Activated naive CD8-positive, alpha-beta T cell (primary cell): ENCODE results near the gene KIAA0513.
"Not testable (repeated sequence)": the region's sequence is repeated elsewhere in the genome, so short reads cannot be mapped to it uniquely, and the experiment has no call there.

ENCODE experiments used
- H3K27ac Mint-ChIP-seq: one replicate; pipeline ENCODE4 v1.8.0; 2021; ENCODE audit warnings: mixed read lengths
- H3K27me3 Mint-ChIP-seq: one replicate; pipeline ENCODE4 v1.8.0; 2021; ENCODE audit warnings: mixed read lengths
- H3K36me3 Mint-ChIP-seq: one replicate; pipeline ENCODE4 v1.8.0; 2021; ENCODE audit warnings: mixed read lengths
- H3K4me1 Mint-ChIP-seq: one replicate; pipeline ENCODE4 v1.8.0; 2021; ENCODE audit warnings: low read depth, mixed read lengths
- H3K4me3 Mint-ChIP-seq: one replicate; pipeline ENCODE4 v1.8.0; 2021; ENCODE audit warnings: mild to moderate bottlenecking, mixed read lengths
- H3K9me3 Mint-ChIP-seq: one replicate; pipeline ENCODE4 v1.8.0; 2021; ENCODE audit warnings: low read depth, mixed read lengths

KIAA0513 gene

GRCh38 chr16:85047867-85048455 is 20.4 kb downstream of the KIAA0513 start:
- peak overlapping the region; percentile 18 for H3K27ac Mint-ChIP-seq
- H3K9me3 Mint-ChIP-seq = no peaks in the 10 kb centered on the region
- H3K36me3 Mint-ChIP-seq = peaks cover 13% of the 10 kb centered on the region
- H3K4me1 Mint-ChIP-seq = peaks cover 49% of the 10 kb centered on the region
- H3K4me3 Mint-ChIP-seq = no peak overlapping the region
- no peaks in the 10 kb centered on the region for H3K27me3 Mint-ChIP-seq

DNA sequence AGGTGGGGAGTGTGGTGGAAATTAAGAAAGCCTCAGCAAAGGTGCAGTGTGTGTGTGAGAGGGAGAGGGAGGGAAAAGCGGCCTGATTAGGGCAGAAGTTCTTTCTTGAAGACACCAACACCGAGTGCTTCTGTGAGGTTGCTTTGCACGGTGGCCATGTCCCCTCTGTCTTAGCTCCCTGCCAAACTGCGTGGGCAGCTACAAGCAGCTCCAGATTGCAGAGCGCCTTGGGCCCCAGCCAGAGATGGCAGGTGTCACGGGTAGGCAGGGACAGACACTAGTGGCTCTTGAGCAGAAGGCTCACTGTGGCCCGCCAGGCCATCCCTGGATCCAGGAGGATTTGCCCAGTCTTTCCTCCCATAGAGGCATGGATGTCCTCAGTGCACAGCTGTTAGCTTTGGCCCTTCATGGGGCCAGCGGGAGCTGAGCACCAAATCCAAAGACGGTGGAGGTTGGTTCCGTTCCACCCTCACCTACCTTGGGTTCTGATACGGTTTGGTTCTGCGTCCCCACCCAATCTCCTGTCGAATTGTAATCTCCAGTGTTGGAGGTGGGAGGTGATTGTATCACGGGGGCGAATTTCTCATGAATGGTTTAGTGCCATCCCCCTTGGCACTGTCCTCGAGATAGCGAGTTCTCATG is 21.4 kb downstream of the KIAA0513 start:
- Mint-ChIP-seq H3K9me3 (no peaks in the 10 kb centered on the region), H3K27me3 (no peaks in the 10 kb centered on the region), H3K4me3 (no peak overlapping the region), H3K27ac (no peak overlapping the region), H3K4me1 (peaks cover 55% of the 10 kb centered on the region), H3K36me3 (peaks cover 13% of the 10 kb centered on the region)

DNA sequence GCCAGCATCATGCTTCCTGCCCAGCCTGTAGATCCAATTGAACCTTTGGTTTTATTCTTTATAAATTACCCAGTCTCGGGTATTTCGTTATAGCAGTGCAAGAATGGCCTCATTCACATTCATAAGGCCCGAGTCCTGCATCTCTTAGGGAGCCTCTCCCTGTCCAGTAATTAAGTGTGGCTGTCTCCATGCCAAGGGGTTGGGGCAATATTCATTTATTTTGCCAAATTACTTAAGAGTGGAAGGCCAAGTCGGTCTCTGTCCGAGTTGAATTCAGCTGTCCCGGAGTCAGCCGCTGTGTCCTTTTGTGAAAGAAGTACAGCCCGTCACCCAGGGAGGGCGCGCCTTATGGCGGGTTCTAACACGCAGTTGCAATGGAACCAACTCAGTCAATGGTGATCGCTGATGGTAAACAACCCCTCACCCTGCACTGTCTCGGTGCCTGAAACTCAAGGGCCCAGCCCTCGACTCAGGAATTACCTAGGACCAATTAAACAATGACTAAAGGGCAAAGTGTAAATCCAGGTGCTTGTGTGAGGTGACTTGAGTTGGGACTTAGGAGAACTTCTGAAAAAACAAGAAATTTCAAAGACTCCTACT is 22.2 kb downstream of the KIAA0513 start:
- Mint-ChIP-seq H3K4me3 (no peak overlapping the region), H3K4me1 (peaks cover 61% of the 10 kb centered on the region), H3K36me3 (peaks cover 12% of the 10 kb centered on the region), H3K9me3 (no peaks in the 10 kb centered on the region), H3K27me3 (no peaks in the 10 kb centered on the region), H3K27ac (peak overlapping the region; percentile 34)

DNA sequence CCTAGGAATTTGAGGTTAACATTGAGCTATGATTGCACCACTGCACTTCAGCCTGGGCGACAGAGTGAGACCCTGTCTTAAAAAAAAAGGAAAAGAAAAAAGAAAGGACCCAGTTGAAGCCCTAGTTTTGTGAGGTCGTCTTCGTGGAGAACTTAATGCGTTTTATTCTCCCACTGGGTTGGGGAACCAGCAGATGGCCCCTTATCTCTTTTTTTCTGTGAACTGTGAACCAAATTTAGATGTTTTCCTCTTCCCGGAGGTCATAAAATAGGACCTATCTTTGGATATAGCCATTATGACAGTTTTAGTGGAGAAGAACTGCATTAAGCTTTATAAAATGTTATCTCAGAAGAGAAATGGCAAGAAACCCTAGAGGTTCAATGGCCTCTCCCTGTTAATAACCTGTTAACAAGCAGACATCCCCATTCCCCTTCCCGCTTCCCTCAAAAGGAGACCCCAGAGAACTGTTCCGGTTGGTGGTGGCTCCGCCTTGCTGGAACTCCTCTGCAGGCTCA is 23.5 kb downstream of the KIAA0513 start:
- Mint-ChIP-seq H3K27ac (peak overlapping the region; percentile 73), H3K4me1 (peaks cover 69% of the 10 kb centered on the region), H3K9me3 (no peaks in the 10 kb centered on the region), H3K27me3 (no peaks in the 10 kb centered on the region), H3K4me3 (no peak overlapping the region), H3K36me3 (peaks cover 10% of the 10 kb centered on the region)

- H3K27ac Mint-ChIP-seq = peak overlapping the region; percentile 73
These were observed 24.1 kb downstream of the KIAA0513 start for GRCh38 chr16:85051683-85052082.

DNA sequence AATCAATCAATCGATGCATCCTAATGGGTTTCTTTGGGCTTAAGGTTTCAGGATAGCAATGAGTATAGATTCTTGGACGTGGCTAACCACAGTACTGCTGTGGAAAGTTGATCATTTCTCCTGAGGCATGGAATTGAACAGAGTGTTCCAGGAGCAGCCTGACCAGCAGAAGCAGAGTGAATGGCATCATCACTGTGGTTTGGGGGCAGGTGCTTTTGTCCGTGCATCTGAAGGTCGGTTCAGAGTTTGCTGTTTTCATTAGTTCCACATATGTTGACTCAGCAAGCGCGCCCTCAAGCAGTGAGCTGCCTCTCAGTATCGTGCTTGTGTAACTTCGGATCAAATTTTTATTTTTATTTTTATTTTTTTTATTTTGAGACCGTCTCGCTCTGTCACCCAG is 24.9 kb downstream of the KIAA0513 start:
- H3K9me3 Mint-ChIP-seq = no peaks in the 10 kb centered on the region
- H3K27me3 Mint-ChIP-seq = no peaks in the 10 kb centered on the region
- H3K4me1 Mint-ChIP-seq = peaks cover 69% of the 10 kb centered on the region
- no peak overlapping the region for H3K4me3 Mint-ChIP-seq
- peaks cover 7% of the 10 kb centered on the region for H3K36me3 Mint-ChIP-seq
- no peak overlapping the region for H3K27ac Mint-ChIP-seq

More at GRCh38 chr16:85051683-85052082, 24.1 kb downstream of the KIAA0513 start:
- peaks cover 69% of the 10 kb centered on the region for H3K4me1 Mint-ChIP-seq
- no peaks in the 10 kb centered on the region for H3K27me3 Mint-ChIP-seq
- H3K36me3 Mint-ChIP-seq = peaks cover 7% of the 10 kb centered on the region
- peak overlapping the region; percentile 17 for H3K4me3 Mint-ChIP-seq
- H3K9me3 Mint-ChIP-seq = no peaks in the 10 kb centered on the region

DNA sequence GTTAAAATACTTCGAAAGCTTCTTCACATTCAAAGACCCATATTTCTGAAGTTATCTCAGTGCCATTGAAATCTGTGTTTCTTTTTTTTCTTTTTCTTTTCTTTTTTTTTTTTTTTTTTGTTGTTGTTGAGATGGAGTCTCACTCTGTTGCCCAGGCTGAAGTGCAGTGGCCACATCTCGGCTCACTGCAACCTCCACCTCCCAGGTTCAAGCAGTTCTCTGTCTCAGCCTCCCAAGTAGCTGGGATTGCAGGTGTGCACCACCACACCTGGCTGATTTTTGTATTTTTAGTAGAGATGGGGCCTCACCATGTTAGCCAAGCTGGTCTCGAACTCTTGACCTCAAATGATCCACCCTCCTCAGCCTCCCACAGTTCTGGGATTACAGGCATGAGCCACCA is 26.7 kb downstream of the KIAA0513 start:
- not testable (repeated sequence) for H3K36me3 Mint-ChIP-seq, H3K9me3 Mint-ChIP-seq, H3K4me3 Mint-ChIP-seq, H3K27me3 Mint-ChIP-seq
- Mint-ChIP-seq H3K27ac (peak overlapping the region; percentile 91), H3K4me1 (peaks cover 70% of the 10 kb centered on the region)

GRCh38 chr16:85054948-85055492 is 27.4 kb downstream of the KIAA0513 start:
- H3K27me3 Mint-ChIP-seq = no peaks in the 10 kb centered on the region
- peak overlapping the region; percentile 91 for H3K27ac Mint-ChIP-seq
- peak overlapping the region; percentile 75 for H3K4me3 Mint-ChIP-seq
- H3K4me1 Mint-ChIP-seq = peaks cover 63% of the 10 kb centered on the region
- H3K9me3 Mint-ChIP-seq = no peaks in the 10 kb centered on the region
- peaks cover 4% of the 10 kb centered on the region for H3K36me3 Mint-ChIP-seq

- Mint-ChIP-seq H3K27me3 (no peaks in the 10 kb centered on the region), H3K4me3 (peak overlapping the region; percentile 75), H3K36me3 (peaks cover 2% of the 10 kb centered on the region), H3K9me3 (no peaks in the 10 kb centered on the region), H3K27ac (peak overlapping the region; percentile 91), H3K4me1 (peaks cover 60% of the 10 kb centered on the region)
These were observed 28.1 kb downstream of the KIAA0513 start for GRCh38 chr16:85055493-85056210.

GRCh38 chr16:85056211-85056748 is 28.7 kb downstream of the KIAA0513 start:
- Mint-ChIP-seq H3K27ac (peak overlapping the region; percentile 91), H3K36me3 (peaks cover 2% of the 10 kb centered on the region), H3K27me3 (no peaks in the 10 kb centered on the region), H3K9me3 (no peaks in the 10 kb centered on the region), H3K4me1 (peaks cover 57% of the 10 kb centered on the region), H3K4me3 (peak overlapping the region; percentile 75)

GRCh38 chr16:85057212-85057889 is 29.8 kb downstream of the KIAA0513 start:
- Mint-ChIP-seq H3K4me3 (no peak overlapping the region), H3K4me1 (peaks cover 64% of the 10 kb centered on the region), H3K36me3 (peaks cover 2% of the 10 kb centered on the region), H3K27me3 (no peaks in the 10 kb centered on the region), H3K27ac (peak overlapping the region; percentile 91), H3K9me3 (no peaks in the 10 kb centered on the region)

DNA sequence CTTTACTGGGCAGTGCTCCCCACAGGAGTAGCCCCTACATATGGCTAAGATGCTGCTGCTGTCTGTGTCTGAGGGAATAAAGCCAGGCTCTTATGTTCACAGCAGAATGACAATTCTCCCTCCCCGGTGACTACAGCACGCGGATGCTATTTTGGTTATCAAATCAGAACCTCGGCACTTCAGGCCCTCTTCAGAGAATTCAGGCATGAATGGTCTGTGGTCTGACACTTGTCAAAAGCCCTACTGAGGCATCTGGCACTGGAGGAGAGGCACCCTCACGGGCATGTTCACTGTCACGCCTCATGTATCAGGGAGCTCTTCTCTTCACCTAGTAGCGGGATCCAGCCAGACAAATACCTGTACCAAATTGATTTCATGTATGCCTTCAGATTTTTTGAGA is 30.4 kb downstream of the KIAA0513 start:
- H3K27me3 Mint-ChIP-seq = no peaks in the 10 kb centered on the region
- peak overlapping the region; percentile 91 for H3K27ac Mint-ChIP-seq
- peaks cover 2% of the 10 kb centered on the region for H3K36me3 Mint-ChIP-seq
- H3K9me3 Mint-ChIP-seq = no peaks in the 10 kb centered on the region
- no peak overlapping the region for H3K4me3 Mint-ChIP-seq
- peaks cover 69% of the 10 kb centered on the region for H3K4me1 Mint-ChIP-seq

GRCh38 chr16:85058909-85059308 is 31.3 kb downstream of the KIAA0513 start:
- peak overlapping the region; percentile 46 for H3K27ac Mint-ChIP-seq
- no peaks in the 10 kb centered on the region for H3K9me3 Mint-ChIP-seq
- H3K4me3 Mint-ChIP-seq = no peak overlapping the region
- H3K27me3 Mint-ChIP-seq = no peaks in the 10 kb centered on the region
- H3K4me1 Mint-ChIP-seq = peaks cover 64% of the 10 kb centered on the region
- H3K36me3 Mint-ChIP-seq = no peaks in the 10 kb centered on the region

- Mint-ChIP-seq H3K27ac (peak overlapping the region; percentile 61), H3K4me1 (peaks cover 42% of the 10 kb centered on the region), H3K27me3 (no peaks in the 10 kb centered on the region), H3K4me3 (no peak overlapping the region), H3K9me3 (no peaks in the 10 kb centered on the region), H3K36me3 (no peaks in the 10 kb centered on the region)
These were observed 34.0 kb downstream of the KIAA0513 start for GRCh38 chr16:85061566-85061965.
